ENCODE measurements around the gene VHLL. TPM values are rescaled to one million over a fixed set of nuclear protein-coding genes. Genes with fewer than 3 reads are reported as not detected.

The VHLL gene
- polyA plus RNA-seq, 1 of the 3 experiments (the other 2 are of a cell fraction) = not detected

GRCh38 chr1:156266051-156266450, 33.1 kb downstream of the VHLL start (continued):
- TF ChIP-seq ZBTB33 (IDR thresholded peaks at IDR 0.05; ENCODE audit: borderline replicate concordance, low read depth) (no peak), MEF2A (IDR thresholded peaks at IDR 0.05; ENCODE audit: borderline replicate concordance, low read depth) (no peak)

- Histone ChIP-seq H2AFZ (ENCODE audit: low read depth) (no peak overlapping the region), H3F3A (replicated peaks; ENCODE audit: insufficient read depth) (peaks cover 26% of the 10 kb centered on the region), H3K27ac (ENCODE audit: low read depth in 2 of 2, low read length in 1 of 2) (peak overlapping the region in 1 of 2 experiments; percentile 56; a peak in 2 of 4 replicates), H4K20me1 (ENCODE audit: insufficient read depth) (peaks cover 13% of the 10 kb centered on the region; the same call in 1 of the 2 replicates), H3K9me2 (no peaks in the 10 kb centered on the region), H3K36me3 (replicated peaks in 1 of 2; ENCODE audit: control insufficient read depth in 1 of 2, insufficient read depth in 2 of 2, low read length in 1 of 2) (peaks cover 76 to 77% of the 10 kb centered on the region in 2 experiments), H3K4me2 (peak overlapping the region; percentile 39; the same call in 1 of the 2 replicates), H3K4me1 (ENCODE audit: control insufficient read depth in 1 of 2, insufficient read depth in 2 of 2, low read depth in 1 of 2, low read length in 1 of 2) (peaks cover 10 to 11% of the 10 kb centered on the region in 2 experiments; a peak in 3 of 4 replicates), H3K9me3 (no peaks in the 10 kb centered on the region), H3K9ac (no peak overlapping the region), H3K79me2 (ENCODE audit: insufficient read depth) (peaks cover 7% of the 10 kb centered on the region; the same call in 1 of the 2 replicates), H3K27me3 (ENCODE audit: insufficient read depth) (no peaks in the 10 kb centered on the region), H3K4me3 (ENCODE audit: low read depth in 2 of 2, low read length in 1 of 2) (no peak overlapping the region)
- DNase-seq = no peak
- CTCF ChIA-PET = interaction anchor here (0.8 to 1.4 kb wide), 3 partner anchors 38 to 134 kb away, joined by 3 to 5 read pairs (median 4); no protein-coding TSS in a partner anchor
- POLR2A ChIA-PET = interaction anchor here (1.4 kb wide), 1 partner anchor 10 kb away, joined by 3 read pairs; no protein-coding TSS in a partner anchor
- 88% methylated on average over 9 of the region's 9 CpGs for WGBS (ENCODE audit: low lambda C conversion rate)
- TF ChIP-seq CHD2 (IDR thresholded peaks at IDR 0.05; ENCODE audit: low read length, partially characterized antibody) = no peak
- TF ChIP-seq ZBTB33 (IDR thresholded peaks at IDR 0.05; ENCODE audit: borderline replicate concordance, low read depth) = no peak
- TF ChIP-seq MAX (IDR thresholded peaks at IDR 0.05; ENCODE audit: low read depth) = no peak
- TF ChIP-seq USF2 (IDR thresholded peaks at IDR 0.05; ENCODE audit: borderline replicate concordance, low read depth, low read length) = no peak
- no peak for TF ChIP-seq YY1 (IDR thresholded peaks at IDR 0.05; ENCODE audit: low read depth)
- TF ChIP-seq FOXJ3 (CRISPR knock-in tag; IDR thresholded peaks at IDR 0.05) = no peak
- TF ChIP-seq REST (IDR thresholded peaks at IDR 0.05; ENCODE audit: low read depth, low read length) = no peak
- no peak for TF ChIP-seq FOXM1 (IDR thresholded peaks at IDR 0.05; ENCODE audit: low read depth)
- TF ChIP-seq NRF1 (IDR thresholded peaks at IDR 0.05; ENCODE audit: low read depth, low read length) = no peak
- TF ChIP-seq POLR2AphosphoS5 (IDR thresholded peaks at IDR 0.05; ENCODE audit: low read depth, low read length) = no peak
- no peak for TF ChIP-seq RAD21 (IDR thresholded peaks at IDR 0.05; ENCODE audit: low read length)
- no peak for TF ChIP-seq USF1 (IDR thresholded peaks at IDR 0.05; ENCODE audit: borderline replicate concordance, low read depth)
- no peak for TF ChIP-seq SIN3A (IDR thresholded peaks at IDR 0.05; ENCODE audit: borderline replicate concordance, low read depth, low read length)
- TF ChIP-seq IRF3 (IDR thresholded peaks at IDR 0.05; ENCODE audit: low read depth, low read length) = no peak
- TF ChIP-seq TAF1 (IDR thresholded peaks at IDR 0.05; ENCODE audit: borderline replicate concordance, low read depth, low read length) = no peak
- no peak for TF ChIP-seq PBX3 (IDR thresholded peaks at IDR 0.05)
- no peak for TF ChIP-seq TEAD4 (IDR thresholded peaks at IDR 0.05; ENCODE audit: borderline replicate concordance, insufficient read depth)
Measured at GRCh38 chr1:156263288-156263655, 35.8 kb downstream of the VHLL start.
